SHP77 treated with DMSO at 0.1 percent for 48 hours (cell line): ENCODE data around the gene DENND1B.
"Not testable (repeated sequence)": the region's sequence is repeated elsewhere in the genome, so short reads cannot be mapped to it uniquely, and the experiment has no call there.

Source experiments
- DNase-seq: peaks from one replicate; lab custom pipeline; 2025; lab: John Stamatoyannopoulos, UW

Gene DENND1B

GRCh38 chr1:197783510-197783948, 8.2 kb upstream of the DENND1B start:
- DNase-seq: no peak

GRCh38 chr1:197782722-197783360, 7.6 kb upstream of the DENND1B start:
- DNase-seq: no peak

GRCh38 chr1:197781968-197782721, 6.9 kb upstream of the DENND1B start:
- no peak for DNase-seq

- no peak for DNase-seq
These were observed 4.6 kb upstream of the DENND1B start for GRCh38 chr1:197779921-197780320.

GRCh38 chr1:197778366-197778945, 3.2 kb upstream of the DENND1B start:
- no peak for DNase-seq

GRCh38 chr1:197776351-197777105, 1.2 kb upstream of the DENND1B start:
- DNase-seq: no peak

DNA sequence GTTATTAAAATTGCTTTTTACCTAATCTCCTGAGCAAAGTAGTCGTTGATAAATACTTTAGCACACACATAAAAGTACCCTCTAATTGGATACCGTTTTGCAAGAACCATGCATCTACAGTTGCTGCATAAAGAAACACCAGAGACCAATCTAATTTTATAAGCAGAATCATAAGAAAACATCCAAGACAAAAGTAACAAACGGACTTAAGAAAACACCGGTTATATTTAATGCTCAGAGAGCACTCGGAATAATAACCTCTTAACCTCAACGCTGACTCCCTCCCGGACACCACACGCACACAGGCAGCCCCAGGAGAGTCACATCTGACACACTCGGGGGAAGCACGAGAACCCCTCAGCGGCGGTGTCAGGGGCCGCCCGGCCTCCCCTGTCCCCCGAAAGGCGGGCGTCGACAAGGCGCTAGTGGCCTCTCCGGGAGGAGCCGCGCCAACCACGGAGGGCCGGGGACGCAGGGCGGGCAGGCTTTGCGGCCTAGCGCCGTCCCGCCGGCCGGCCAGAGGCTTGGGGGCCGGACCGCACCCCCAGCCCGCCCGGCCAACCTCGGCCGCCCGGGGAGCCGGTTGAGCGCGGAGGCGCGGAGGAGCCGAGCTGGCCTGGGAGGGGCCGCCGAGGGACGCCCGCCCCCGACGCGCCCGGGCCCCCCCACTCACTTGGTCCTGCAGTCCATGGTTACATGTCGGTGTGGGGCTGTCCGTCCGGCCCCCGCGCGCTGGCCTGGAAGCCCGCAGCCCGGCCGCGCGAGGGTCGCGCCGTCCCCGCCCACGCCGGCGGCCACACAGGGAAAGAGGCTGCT, 606 bp downstream of the DENND1B start:
- DNase-seq: no peak

GRCh38 chr1:197773856-197774255, 1.4 kb downstream of the DENND1B start:
- DNase-seq: no peak

GRCh38 chr1:197771904-197772556, 3.2 kb downstream of the DENND1B start:
- no peak for DNase-seq

- DNase-seq: no peak
These were observed 3.9 kb downstream of the DENND1B start for GRCh38 chr1:197771386-197771785.

DNA sequence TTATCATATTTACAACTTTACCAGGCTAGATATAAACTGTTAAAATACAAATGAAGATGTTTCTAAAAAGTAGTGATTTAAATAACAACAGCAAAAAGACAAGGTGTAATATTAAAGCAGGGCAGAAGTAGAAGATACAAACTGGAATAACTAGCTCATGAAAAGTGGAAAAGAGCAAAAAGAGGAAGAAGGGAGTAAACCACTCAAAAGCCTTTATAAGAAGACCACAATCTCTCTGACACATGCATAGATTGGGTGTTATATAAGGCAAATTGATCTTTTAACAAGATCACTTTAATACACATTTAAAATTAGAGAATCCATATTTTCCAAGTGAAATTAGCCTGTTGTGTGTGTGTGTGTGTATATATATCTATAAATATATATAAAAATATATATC, 5.0 kb downstream of the DENND1B start:
- no peak for DNase-seq

GRCh38 chr1:197769287-197769686, 6.0 kb downstream of the DENND1B start:
- DNase-seq: no peak

- no peak for DNase-seq
These were observed 7.1 kb downstream of the DENND1B start for GRCh38 chr1:197768014-197768805.

DNA sequence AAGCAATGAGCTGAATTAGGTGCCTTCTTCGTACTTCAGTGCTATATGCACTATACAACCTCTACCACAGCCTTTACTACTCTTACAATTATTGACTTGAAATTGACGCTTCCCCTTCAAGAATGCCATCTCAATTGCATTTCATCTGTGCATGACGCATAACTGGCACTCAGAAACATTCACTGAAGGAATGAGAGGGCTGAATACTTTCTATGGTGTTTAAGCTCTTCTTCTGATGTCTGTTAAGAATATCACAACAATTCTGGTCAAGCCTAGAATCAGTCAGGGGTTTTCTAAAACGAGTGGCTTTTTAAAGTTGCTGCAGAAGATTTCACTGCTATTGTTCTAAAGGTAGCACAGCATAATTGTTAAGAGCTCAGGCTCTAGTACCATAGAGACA, 11.5 kb downstream of the DENND1B start:
- DNase-seq: no peak

- DNase-seq: no peak
These were observed 12.0 kb downstream of the DENND1B start for GRCh38 chr1:197763307-197763706.

DNA sequence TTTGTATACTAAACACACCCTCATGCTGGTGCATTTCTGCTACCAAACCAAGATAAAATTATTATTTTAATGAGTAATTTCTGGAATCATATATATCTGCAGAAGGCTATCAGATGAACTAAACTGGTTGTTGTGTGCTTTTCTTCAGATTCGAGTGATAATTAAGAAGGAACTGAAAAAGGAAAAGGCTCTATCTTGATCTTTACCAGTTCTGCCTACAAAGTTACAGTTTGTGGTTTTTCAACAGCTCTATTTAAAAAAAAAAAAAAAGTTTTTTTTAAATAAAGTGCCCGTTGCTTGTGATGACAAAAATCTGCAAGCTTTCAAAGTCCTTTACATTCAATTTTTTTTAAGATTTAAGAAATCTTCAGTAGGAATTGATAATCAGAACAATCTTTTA, 13.6 kb downstream of the DENND1B start:
- no peak for DNase-seq

GRCh38 chr1:197755553-197755952, 19.7 kb downstream of the DENND1B start:
- not testable (repeated sequence) for DNase-seq

GRCh38 chr1:197752652-197753164, 22.6 kb downstream of the DENND1B start:
- DNase-seq: not testable (repeated sequence)

DNA sequence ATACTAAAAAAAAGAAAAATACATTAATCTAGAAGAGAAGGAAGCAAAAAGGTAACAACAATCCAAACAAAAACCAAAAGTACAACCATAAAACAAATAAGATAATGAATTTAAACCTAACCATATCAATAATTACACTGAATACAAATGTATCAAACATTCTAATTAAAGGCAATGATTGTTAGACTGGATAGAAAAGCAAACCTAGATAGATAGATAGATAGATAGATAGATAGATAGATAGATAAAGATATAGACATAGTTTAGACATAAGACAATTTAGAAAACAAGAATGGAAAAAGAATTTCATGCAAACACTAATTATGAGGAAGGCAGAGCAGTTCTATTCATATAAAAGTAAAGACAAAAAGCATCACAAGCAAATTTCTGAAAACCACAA, 24.9 kb downstream of the DENND1B start:
- no peak for DNase-seq

DNA sequence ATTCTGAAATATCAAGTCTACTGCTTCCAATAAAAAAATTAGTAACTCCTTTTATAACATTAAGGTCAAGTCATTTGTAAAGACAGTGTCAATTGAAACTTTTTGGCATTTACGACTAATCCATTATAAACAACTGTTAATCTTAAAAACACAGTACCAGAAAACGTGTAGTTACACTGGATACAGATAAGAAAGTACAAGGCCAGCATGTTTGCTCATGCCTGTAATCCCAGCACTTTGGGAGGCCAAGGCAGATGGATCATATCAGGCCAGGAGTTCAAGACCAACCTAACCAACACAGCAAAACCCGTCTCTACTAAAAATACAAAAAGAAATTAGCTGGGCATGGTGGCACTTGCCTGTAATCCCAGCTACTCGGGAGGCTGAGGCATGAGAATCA, 29.4 kb downstream of the DENND1B start:
- DNase-seq: no peak
